ENCODE results near the gene CLDN20.

- no peak for TF ChIP-seq CTCF (IDR thresholded peaks at IDR 0.05)
- no peak for TF ChIP-seq POLR2AphosphoS5 (IDR thresholded peaks at IDR 0.05; ENCODE audit: low read depth, low read length)
- no peak for TF ChIP-seq REST (IDR thresholded peaks at IDR 0.05; ENCODE audit: insufficient read depth in 1 of 2, low read depth in 2 of 2, low read length in 1 of 2)
- no peak for TF ChIP-seq TCF7L2 (IDR thresholded peaks at IDR 0.05; ENCODE audit: low read depth, low read length)
- TF ChIP-seq SIN3A (IDR thresholded peaks at IDR 0.05; ENCODE audit: borderline replicate concordance, insufficient read depth, low read depth, low read length), result no peak
Measured at GRCh38 chr6:155250701-155251381, 13.0 kb upstream of the CLDN20 start.

Data from Panc1 (cell line).